GM18526 (cell line): ENCODE results near the gene HDAC4.

Experiments
- POLR2A ChIP-seq: IDR thresholded peaks from 3 replicates; pipeline ENCODE4 v1.6.1; 2011; ENCODE audit not compliant: insufficient read length; ENCODE audit errors: extremely low read depth

HDAC4 gene

GRCh38 chr2:239177325-239177724, 223.5 kb downstream of the HDAC4 start:
- no peak for TF ChIP-seq POLR2A

GRCh38 chr2:239175181-239175580, 225.6 kb downstream of the HDAC4 start:
- no peak for TF ChIP-seq POLR2A

GRCh38 chr2:239173301-239173700, 227.5 kb downstream of the HDAC4 start:
- TF ChIP-seq POLR2A, result no peak

GRCh38 chr2:239171643-239172042, 229.2 kb downstream of the HDAC4 start:
- TF ChIP-seq POLR2A, result no peak

- no peak for TF ChIP-seq POLR2A
These were observed 231.3 kb downstream of the HDAC4 start for GRCh38 chr2:239169311-239170048.

GRCh38 chr2:239168575-239168974, 232.2 kb downstream of the HDAC4 start:
- TF ChIP-seq POLR2A, result no peak

GRCh38 chr2:239167766-239168444, 232.9 kb downstream of the HDAC4 start:
- no peak for TF ChIP-seq POLR2A

- TF ChIP-seq POLR2A, result no peak
These were observed 233.7 kb downstream of the HDAC4 start for GRCh38 chr2:239167011-239167673.

GRCh38 chr2:239166201-239166834, 234.5 kb downstream of the HDAC4 start:
- TF ChIP-seq POLR2A, result no peak

GRCh38 chr2:239165206-239165831, 235.5 kb downstream of the HDAC4 start:
- no peak for TF ChIP-seq POLR2A

GRCh38 chr2:239164335-239164871, 236.4 kb downstream of the HDAC4 start:
- TF ChIP-seq POLR2A, result no peak

GRCh38 chr2:239163688-239164334, 237.0 kb downstream of the HDAC4 start:
- no peak for TF ChIP-seq POLR2A

GRCh38 chr2:239162976-239163687, 237.7 kb downstream of the HDAC4 start:
- no peak for TF ChIP-seq POLR2A

GRCh38 chr2:239162141-239162821, 238.5 kb downstream of the HDAC4 start:
- TF ChIP-seq POLR2A, result no peak

- no peak for TF ChIP-seq POLR2A
These were observed 239.1 kb downstream of the HDAC4 start for GRCh38 chr2:239161711-239162140.
